ENCODE measurements around the gene TACC3. TPM values are rescaled to one million over a fixed set of nuclear protein-coding genes. Genes with fewer than 3 reads are reported as not detected.

Gene TACC3
- total RNA-seq, 1 experiment from 2014 or later = 39.6 TPM

GRCh38 chr4:1745697-1746096 lies 24.4 kb downstream of the TACC3 start:
- DNase-seq (ENCODE audit: low spot score) = no peak

DNA sequence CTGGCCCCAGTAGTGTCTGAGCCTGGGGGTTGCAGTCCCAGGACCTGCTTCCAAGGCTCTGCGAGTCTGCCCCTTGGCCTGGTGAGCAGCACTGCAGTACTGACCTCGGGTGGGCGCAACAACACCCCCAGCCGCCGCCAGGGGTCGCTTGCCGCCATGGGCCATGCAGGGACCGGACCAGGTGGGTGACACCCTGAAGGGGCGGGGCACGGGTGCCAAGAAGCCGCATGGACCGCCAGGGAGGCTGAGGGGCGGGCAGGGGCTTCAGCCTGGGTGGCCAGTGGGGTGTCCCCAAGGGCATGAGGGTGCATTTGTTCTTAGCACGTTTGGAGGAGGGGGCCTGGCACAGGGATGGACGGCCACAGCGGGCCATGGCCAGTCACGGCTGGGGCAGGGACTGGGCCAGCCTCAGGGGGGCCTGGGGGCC lies 25.0 kb downstream of the TACC3 start:
- no peak for DNase-seq (ENCODE audit: low spot score)

GRCh38 chr4:1746919-1747602 lies 25.7 kb downstream of the TACC3 start:
- DNase-seq (ENCODE audit: low spot score) = no peak

DNA sequence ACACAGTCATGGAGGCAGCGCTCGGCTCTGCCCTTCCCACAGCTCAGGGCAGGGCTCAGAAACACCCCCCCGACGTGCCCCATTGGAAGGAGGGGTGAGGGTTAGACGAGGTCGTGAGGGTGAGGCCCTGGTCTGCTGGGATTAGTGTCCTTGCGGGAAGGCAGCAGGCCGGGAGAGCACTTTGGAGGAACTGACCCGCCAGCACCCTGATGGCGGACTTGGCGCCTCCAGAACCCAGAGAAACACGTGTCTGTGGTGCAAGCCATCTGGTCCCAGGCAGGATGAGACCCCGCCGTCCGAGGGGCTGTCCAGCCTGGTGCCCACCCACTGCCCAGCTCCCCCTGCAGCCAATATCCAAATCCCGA lies 26.3 kb downstream of the TACC3 start:
- no peak for DNase-seq (ENCODE audit: low spot score)

- DNase-seq (ENCODE audit: low spot score) = peak; percentile 52
Measured at GRCh38 chr4:1748465-1748995, 27.2 kb downstream of the TACC3 start.

- DNase-seq (ENCODE audit: low spot score) = no peak
Measured at GRCh38 chr4:1749370-1749769, 28.0 kb downstream of the TACC3 start.

DNA sequence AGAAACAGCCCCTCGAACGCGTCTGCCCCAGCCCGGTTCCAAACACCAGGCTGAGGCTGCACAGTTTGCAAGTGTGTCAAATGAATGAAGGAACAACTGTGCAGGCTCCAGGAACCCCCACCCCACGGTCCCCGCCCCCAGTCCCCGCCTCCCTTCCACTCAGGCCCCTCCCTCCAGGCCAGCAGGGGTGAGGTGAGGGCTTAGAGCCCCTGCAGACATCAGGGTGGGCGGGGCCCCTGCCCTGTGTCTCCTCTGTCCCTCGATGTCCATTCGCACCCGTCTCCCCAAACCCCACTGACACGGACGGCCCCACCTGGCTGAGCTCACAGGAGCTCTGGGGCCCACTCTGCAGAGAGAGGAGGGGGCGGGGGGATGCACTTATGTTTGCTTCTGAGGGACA lies 28.5 kb downstream of the TACC3 start:
- DNase-seq (ENCODE audit: low spot score) = no peak

- DNase-seq (ENCODE audit: low spot score) = no peak
Measured at GRCh38 chr4:1750381-1751154, 29.2 kb downstream of the TACC3 start.

DNA sequence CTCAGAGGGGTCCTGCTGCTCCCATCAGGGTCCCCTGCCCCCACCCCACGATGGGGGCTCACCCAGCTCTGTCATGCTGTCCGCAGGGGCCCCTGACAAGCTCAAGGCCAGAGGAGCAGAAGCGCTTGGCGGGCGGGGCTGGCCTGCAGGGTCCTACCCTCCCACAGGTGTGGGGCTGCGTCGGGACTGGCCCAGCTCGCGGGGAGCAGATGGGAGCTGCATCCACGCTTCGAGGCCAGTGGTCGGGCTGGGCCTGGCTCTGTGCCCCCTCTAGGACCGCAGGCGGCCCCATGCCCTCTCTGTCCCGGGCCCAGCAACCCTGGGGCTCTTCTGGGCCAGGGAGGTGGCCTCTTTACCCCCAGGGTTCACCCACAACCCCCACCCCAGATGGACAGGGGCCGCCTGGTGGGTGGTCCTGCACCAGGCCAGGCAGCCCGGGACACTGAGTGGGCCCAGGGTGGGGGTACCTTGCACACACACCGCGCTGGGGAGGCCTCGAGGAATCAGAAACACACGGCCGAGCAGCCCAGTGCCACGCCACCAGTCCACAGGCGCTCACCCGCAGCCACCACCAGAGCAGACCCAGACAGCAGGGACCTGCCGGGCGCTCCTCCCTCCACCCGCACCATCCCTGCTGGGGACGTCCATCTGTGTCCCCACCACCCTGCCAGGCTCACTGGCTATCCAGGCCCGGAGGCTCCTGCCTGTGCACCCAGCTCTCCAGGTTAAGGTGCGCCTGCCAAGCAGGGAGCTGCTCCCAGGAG lies 30.0 kb downstream of the TACC3 start:
- no peak for DNase-seq (ENCODE audit: low spot score)

- no peak for DNase-seq (ENCODE audit: low spot score)
Measured at GRCh38 chr4:1751919-1752283, 30.6 kb downstream of the TACC3 start.

- no peak for DNase-seq (ENCODE audit: low spot score)
Measured at GRCh38 chr4:1752284-1753041, 31.1 kb downstream of the TACC3 start.

GRCh38 chr4:1753294-1753696 lies 32.0 kb downstream of the TACC3 start:
- no peak for DNase-seq (ENCODE audit: low spot score)

GRCh38 chr4:1753697-1754311 lies 32.5 kb downstream of the TACC3 start:
- DNase-seq (ENCODE audit: low spot score) = no peak

DNA sequence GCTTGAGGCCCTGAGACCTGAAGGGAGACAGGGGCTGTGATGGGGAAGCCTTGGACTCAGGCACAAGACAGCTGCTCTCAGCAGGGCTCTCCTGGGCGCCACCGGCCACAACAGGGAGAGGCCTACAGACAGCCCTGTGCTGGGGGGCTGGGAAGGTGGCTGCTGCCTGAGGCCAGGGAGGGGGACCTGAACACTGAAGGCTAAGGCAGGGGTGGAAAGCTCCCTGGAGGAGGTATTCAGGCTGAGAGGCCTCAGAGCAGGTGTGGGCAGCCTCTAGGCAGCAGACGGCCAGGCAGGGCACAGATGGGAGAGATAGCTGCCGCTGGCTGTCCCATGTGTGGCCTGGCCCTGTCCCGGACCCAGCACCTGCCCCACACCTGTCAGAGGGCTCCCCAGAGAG lies 33.0 kb downstream of the TACC3 start:
- DNase-seq (ENCODE audit: low spot score) = no peak

DNA sequence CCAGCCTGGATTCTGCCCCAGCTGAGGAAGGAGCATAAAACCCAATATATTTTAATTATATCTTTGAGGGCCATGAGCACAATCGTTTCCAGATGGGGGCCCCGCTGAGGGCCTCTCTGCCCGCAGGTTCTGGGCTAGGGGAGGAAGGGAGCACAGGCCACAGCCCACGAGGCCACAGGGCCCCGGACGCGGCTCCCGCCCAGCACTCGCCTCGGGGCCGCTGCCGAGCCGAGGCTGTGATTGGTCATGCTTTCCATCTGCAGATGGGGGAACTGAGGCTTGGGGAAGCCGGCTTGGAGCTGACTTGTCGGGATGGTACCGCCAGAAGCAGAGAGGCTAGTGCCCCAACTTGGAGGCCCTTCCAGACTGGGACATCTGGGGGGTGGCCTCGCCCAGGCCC lies 34.0 kb downstream of the TACC3 start:
- DNase-seq (ENCODE audit: low spot score) = no peak

DNA sequence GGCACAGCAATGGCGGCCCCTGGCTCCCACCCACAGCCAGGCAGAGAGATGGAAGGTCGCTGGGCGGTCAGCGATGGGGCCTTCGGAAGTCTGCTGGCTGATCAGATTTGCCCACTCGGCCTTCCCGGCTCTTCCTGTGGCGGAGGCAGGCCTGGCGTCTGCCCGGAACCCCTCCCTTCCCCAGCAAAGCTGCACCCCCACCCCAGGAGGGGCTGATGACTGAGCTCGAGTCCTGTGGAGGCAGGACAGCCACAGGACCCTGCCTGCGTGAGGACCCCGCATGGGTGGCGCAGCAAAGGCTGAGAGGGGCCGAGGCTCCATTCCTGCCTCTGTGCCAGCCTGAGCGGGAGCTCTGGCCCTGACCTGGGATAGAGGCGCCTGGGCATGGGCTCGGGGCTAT lies 34.8 kb downstream of the TACC3 start:
- no peak for DNase-seq (ENCODE audit: low spot score)

GRCh38 chr4:1756893-1757779 lies 35.8 kb downstream of the TACC3 start:
- DNase-seq (ENCODE audit: low spot score) = no peak

- DNase-seq (ENCODE audit: low spot score) = no peak
Measured at GRCh38 chr4:1757836-1758235, 36.5 kb downstream of the TACC3 start.

DNA sequence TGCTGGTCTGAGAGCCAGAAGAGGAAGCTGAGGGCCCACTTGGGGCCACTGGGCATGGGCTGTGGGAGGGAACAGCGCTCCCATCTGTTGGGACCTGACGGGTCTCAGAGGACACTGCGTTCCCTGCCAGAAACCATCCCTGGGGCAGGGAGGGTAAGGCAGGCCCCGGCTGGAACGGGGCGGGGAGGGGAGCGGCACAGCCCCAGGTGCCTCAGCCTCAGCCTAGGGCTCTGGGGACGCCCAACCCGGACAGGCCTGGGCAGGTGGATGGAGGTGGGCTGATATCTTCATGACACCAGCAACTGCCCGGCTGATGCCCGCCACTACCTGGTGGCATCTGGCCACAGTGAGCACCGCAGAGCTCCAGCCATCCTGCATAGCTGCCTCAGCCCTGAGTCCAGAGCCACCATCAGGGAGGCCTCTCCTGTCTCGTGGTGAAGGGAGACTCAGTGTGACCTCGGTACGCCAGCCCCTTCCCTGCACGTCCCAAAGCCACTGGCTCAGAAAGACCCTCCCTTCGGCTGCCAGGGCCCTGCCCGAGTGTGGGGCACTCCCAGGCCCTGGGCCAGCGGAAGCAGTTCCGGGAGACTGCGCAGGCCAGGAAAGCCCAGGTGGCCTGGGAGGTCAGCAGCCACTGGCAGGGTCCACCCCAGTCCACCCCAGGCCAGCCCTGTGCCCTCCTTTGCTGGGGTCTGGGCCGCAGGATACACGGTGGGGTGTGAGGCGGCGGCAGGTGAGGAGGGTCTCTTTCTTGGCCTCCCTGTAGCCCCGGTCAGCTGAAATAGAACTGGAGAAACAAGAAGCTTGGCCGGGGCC lies 37.2 kb downstream of the TACC3 start:
- DNase-seq (ENCODE audit: low spot score) = no peak
